H1 (cell line): ENCODE results near the gene RNF113B. TPM values are rescaled to one million over a fixed set of nuclear protein-coding genes. Genes with fewer than 3 reads are reported as not detected.

Source experiments
- CTCF ChIA-PET: fragments of 300-600 bp; sonication (Branson Sonifier 250); formaldehyde crosslinking; loops from one replicate; lab custom pipeline; 2021; ENCODE audit not compliant: partially characterized antibody; lab: Charles Lee
- POLR2A ChIA-PET: fragments of 300-600 bp; sonication (Branson Sonifier 250); formaldehyde crosslinking; loops from one replicate; lab custom pipeline; 2021; ENCODE audit warnings: inconsistent platforms; ENCODE audit not compliant: partially characterized antibody; lab: Charles Lee
- DNase-seq, 2 experiments: peaks; one replicate each; pipeline versions ENCODE4 v3.0.0 to v3.0.0-alpha.2; 2010 to 2022; ENCODE audit warnings: low spot score in 2 of 2, low read depth in 1 of 2, mixed read lengths in 1 of 2
- FAIRE-seq: peaks from 2 replicates; lab custom pipeline; 2011; peaks lifted over from hg19 to GRCh38; lab: Jason Lieb, UNC
- H2AFZ ChIP-seq: 2 replicates; pipeline ENCODE4 v1.8.1; 2012; ENCODE audit warnings: low read length, inconsistent platforms
- H2AK5ac ChIP-seq: 2 replicates; pipeline ENCODE4 v1.6.1; 2013; ENCODE audit warnings: low read depth, low read length
- H2BK120ac ChIP-seq: replicated peaks from 2 replicates; pipeline ENCODE3; 2013; ENCODE audit warnings: low read depth, low read length, inconsistent platforms
- H2BK12ac ChIP-seq: 2 replicates; pipeline ENCODE4 v1.6.1; 2013; ENCODE audit warnings: low read depth, low read length
- H2BK15ac ChIP-seq: 2 replicates; pipeline ENCODE4 v1.6.1; 2013; ENCODE audit warnings: low read length
- H2BK20ac ChIP-seq: 2 replicates; pipeline ENCODE4 v1.6.1; 2013; ENCODE audit warnings: low read length
- H2BK5ac ChIP-seq: 2 replicates; pipeline ENCODE4 v1.6.1; 2013; ENCODE audit warnings: low read depth, low read length
- H3K14ac ChIP-seq: 2 replicates; pipeline ENCODE4 v1.6.1; 2013; ENCODE audit warnings: inconsistent platforms; ENCODE audit not compliant: insufficient read length
- H3K18ac ChIP-seq: 2 replicates; pipeline ENCODE4 v1.6.1; 2013; ENCODE audit warnings: low read length; ENCODE audit errors: extremely low read depth
- H3K23ac ChIP-seq: 2 replicates; pipeline ENCODE4 v1.6.1; 2013; ENCODE audit warnings: inconsistent platforms; ENCODE audit not compliant: insufficient read length
- H3K23me2 ChIP-seq: 2 replicates; pipeline ENCODE4 v1.6.1; 2013; ENCODE audit warnings: low read depth, low read length
- H3K27ac ChIP-seq: 2 replicates; pipeline ENCODE4 v1.6.1; 2011; ENCODE audit warnings: low read depth, low read length, inconsistent platforms
- H3K27me3 ChIP-seq, 4 experiments: replicated peaks in 1 of 4; 1 replicate in 1 of 4; 2 replicates in 3 of 4; pipeline versions ENCODE4 v1.6.1 to v1.8.1; 2011 to 2013; ENCODE audit warnings: low read length in 3 of 4, mild to moderate bottlenecking in 3 of 4, inconsistent platforms in 2 of 4, mixed read lengths in 2 of 4, moderate library complexity in 1 of 4; ENCODE audit not compliant: control insufficient read depth in 3 of 4, insufficient read depth in 3 of 4; ENCODE audit errors: extremely low read depth in 1 of 4
- H3K36me3 ChIP-seq, 4 experiments: 2 replicates each; pipeline versions ENCODE4 v1.6.1 to v1.8.1; 2011 to 2013; ENCODE audit warnings: mild to moderate bottlenecking in 4 of 4, low read length in 3 of 4, moderate library complexity in 2 of 4, control low read depth in 1 of 4, inconsistent platforms in 1 of 4; ENCODE audit not compliant: insufficient read depth in 4 of 4, control insufficient read depth in 2 of 4
- H3K4ac ChIP-seq: replicated peaks from 2 replicates; pipeline ENCODE3; 2013; ENCODE audit warnings: low read length, low read depth, mixed read lengths, inconsistent platforms; ENCODE audit not compliant: insufficient read length
- H3K4me1 ChIP-seq, 4 experiments: replicated peaks in 1 of 4; 1 replicate in 1 of 4; 2 replicates in 3 of 4; pipeline versions ENCODE4 v1.6.1 to v1.8.1; 2011 to 2013; ENCODE audit warnings: low read length in 3 of 4, inconsistent platforms in 2 of 4, mixed read lengths in 1 of 4; ENCODE audit not compliant: insufficient read depth in 4 of 4, control insufficient read depth in 3 of 4
- H3K4me2 ChIP-seq, 2 experiments: 2 replicates each; pipeline versions ENCODE4 v1.6.1 to v1.8.1; 2011 to 2013; ENCODE audit warnings: low read depth in 2 of 2, low read length in 2 of 2, control low read depth in 1 of 2, inconsistent platforms in 1 of 2, mild to moderate bottlenecking in 1 of 2; ENCODE audit not compliant: insufficient read depth in 1 of 2
- H3K4me3 ChIP-seq, 4 experiments: fragments of 200-600, 300-600 bp in 1 of 4; sonication (generic), shearing (Covaris generic), sonication (Bioruptor Twin) in 1 of 4; 2 replicates each; pipeline versions ENCODE4 v1.5.1 to v1.8.1; 2011 to 2016; ENCODE audit warnings: low read length in 4 of 4, low read depth in 3 of 4, control low read depth in 2 of 4, inconsistent platforms in 2 of 4, mild to moderate bottlenecking in 2 of 4, mixed read lengths in 1 of 4, moderate library complexity in 1 of 4; ENCODE audit not compliant: insufficient read depth in 2 of 4; ENCODE audit errors: extremely low read depth in 1 of 4
- H3K56ac ChIP-seq: replicated peaks from 2 replicates; pipeline ENCODE3; 2013; ENCODE audit warnings: low read depth, mild to moderate bottlenecking, mixed read lengths, low read length, inconsistent platforms; ENCODE audit not compliant: insufficient read length
- H3K79me1 ChIP-seq: 2 replicates; pipeline ENCODE4 v1.6.1; 2013; ENCODE audit warnings: low read depth, low read length, control low read depth
- H3K79me2 ChIP-seq, 2 experiments: 2 replicates each; pipeline versions ENCODE4 v1.6.1 to v1.8.1; 2012 to 2013; ENCODE audit warnings: low read length in 2 of 2, mild to moderate bottlenecking in 2 of 2, inconsistent platforms in 1 of 2; ENCODE audit not compliant: insufficient read depth in 2 of 2, control insufficient read depth in 1 of 2
- H3K9ac ChIP-seq, 4 experiments: replicated peaks in 1 of 4; 1 replicate in 1 of 4; 2 replicates in 3 of 4; pipeline versions ENCODE4 v1.6.1 to v1.8.1; 2011 to 2013; ENCODE audit warnings: low read depth in 3 of 4, low read length in 3 of 4, control low read depth in 2 of 4, mild to moderate bottlenecking in 2 of 4, moderate library complexity in 2 of 4, inconsistent platforms in 1 of 4; ENCODE audit errors: extremely low read depth in 1 of 4
- H3K9me3 ChIP-seq, 2 experiments: 2 replicates each; pipeline versions ENCODE4 v1.6.1 to v1.8.1; 2012 to 2013; ENCODE audit warnings: mild to moderate bottlenecking in 2 of 2, moderate library complexity in 2 of 2, control low read depth in 1 of 2, inconsistent platforms in 1 of 2, low read depth in 1 of 2, low read length in 1 of 2, mixed read lengths in 1 of 2; ENCODE audit not compliant: insufficient read depth in 2 of 2
- H4K20me1 ChIP-seq, 2 experiments: replicated peaks in 1 of 2; 2 replicates each; pipeline versions ENCODE3 to v1.8.1; 2011 to 2013; ENCODE audit warnings: inconsistent platforms in 2 of 2, low read length in 2 of 2, mild to moderate bottlenecking in 1 of 2; ENCODE audit not compliant: insufficient read depth in 2 of 2, control insufficient read depth in 1 of 2
- H4K5ac ChIP-seq: 2 replicates; pipeline ENCODE4 v1.6.1; 2013; ENCODE audit warnings: low read length, low read depth, mixed read lengths, inconsistent platforms; ENCODE audit not compliant: insufficient read length
- H4K8ac ChIP-seq: 2 replicates; pipeline ENCODE4 v1.8.0; 2013; ENCODE audit warnings: mild to moderate bottlenecking, moderate library complexity, low read length, inconsistent platforms; ENCODE audit not compliant: insufficient read depth; ENCODE audit errors: extremely low read depth
- H4K91ac ChIP-seq: replicated peaks from 2 replicates; pipeline ENCODE3; 2013; ENCODE audit warnings: low read length, mixed read lengths, inconsistent platforms; ENCODE audit not compliant: insufficient read length
- CBX8 ChIP-seq: fragments of 300-800, 300-1000 bp; sonication (generic); IDR thresholded peaks from 2 replicates; pipeline ENCODE4 v1.7.1; 2016; ENCODE audit warnings: low read depth, low read length, borderline replicate concordance
- E2F6 ChIP-seq: IDR thresholded peaks from 2 replicates; pipeline ENCODE4 v1.6.1; 2012; ENCODE audit warnings: inconsistent platforms
- EGR1 ChIP-seq: IDR thresholded peaks from 2 replicates; pipeline ENCODE4 v1.6.1; 2011; ENCODE audit warnings: low read depth, low read length, borderline replicate concordance
- EP300 ChIP-seq, 2 experiments: IDR thresholded peaks; 1 replicate in 1 of 2; 2 replicates in 1 of 2; pipeline ENCODE4 v1.6.1; 2011 to 2012; ENCODE audit warnings: low read depth in 2 of 2, low read length in 2 of 2, mild to moderate bottlenecking in 2 of 2, borderline replicate concordance in 1 of 2, inconsistent platforms in 1 of 2, moderate library complexity in 1 of 2
- EZH2 ChIP-seq: fragments of 200-600 bp; sonication (generic); IDR thresholded peaks from 2 replicates; pipeline ENCODE4 v1.7.1; 2012; ENCODE audit warnings: low read depth, mild to moderate bottlenecking, moderate library complexity, low read length, inconsistent platforms; ENCODE audit not compliant: severe bottlenecking
- KDM4A ChIP-seq: IDR thresholded peaks from one replicate; pipeline ENCODE4 v1.7.1; 2012; ENCODE audit warnings: low read depth, mild to moderate bottlenecking, moderate library complexity, low read length, inconsistent platforms; ENCODE audit not compliant: severe bottlenecking
- KDM5A ChIP-seq: fragments of 200-600 bp; IDR thresholded peaks from 2 replicates; pipeline ENCODE4 v1.7.1; 2012; ENCODE audit warnings: mild to moderate bottlenecking, low read length, inconsistent platforms, mixed read lengths
- MAFK ChIP-seq: IDR thresholded peaks from 2 replicates; pipeline ENCODE4 v1.6.1; 2012; ENCODE audit warnings: low read depth, mild to moderate bottlenecking, improper control_type of control experiment, low read length
- PHF8 ChIP-seq: fragments of 200-600 bp; sonication (generic); conservative IDR thresholded peaks from 2 replicates; pipeline ENCODE4 v1.7.1; 2012; ENCODE audit warnings: low read depth, mild to moderate bottlenecking, inconsistent platforms, low read length, moderate library complexity
- POLR2A ChIP-seq, 2 experiments: IDR thresholded peaks; 1 replicate in 1 of 2; 2 replicates in 1 of 2; pipeline ENCODE4 v1.6.1; 2011; ENCODE audit warnings: low read depth in 2 of 2, low read length in 2 of 2, mild to moderate bottlenecking in 2 of 2; ENCODE audit errors: control extremely low read depth in 1 of 2
- POU5F1 ChIP-seq: IDR thresholded peaks from 2 replicates; pipeline ENCODE4 v1.6.1; 2011; ENCODE audit warnings: low read depth, mild to moderate bottlenecking, low read length, moderate library complexity
- SUZ12 ChIP-seq: fragments of 200-600 bp; sonication (generic); IDR thresholded peaks from 2 replicates; pipeline ENCODE4 v1.6.1; 2012; ENCODE audit warnings: mild to moderate bottlenecking, inconsistent platforms, low read length, moderate library complexity, mixed read lengths
- TAF1 ChIP-seq: IDR thresholded peaks from 2 replicates; pipeline ENCODE4 v1.6.1; 2011; ENCODE audit warnings: mild to moderate bottlenecking, low read depth, low read length
- TAF7 ChIP-seq: optimal IDR thresholded peaks from 2 replicates; pipeline ENCODE3; 2011; ENCODE audit warnings: low read depth, mild to moderate bottlenecking, inconsistent platforms, low read length, moderate library complexity, borderline replicate concordance
- WGBS, 2 experiments: shearing (Covaris generic) in 1 of 2; methylation state at CpG; one replicate each; pipeline versions ENCODE4 v1.1.6 to v1.1.7; 2013 to 2015; ENCODE audit warnings: low lambda C conversion rate in 2 of 2, mixed read lengths in 2 of 2, inconsistent platforms in 1 of 2, low coverage in 1 of 2, missing lambda C conversion rate in 1 of 2; ENCODE audit not compliant: insufficient replicate concordance in 2 of 2, insufficient coverage in 1 of 2, insufficient read length in 1 of 2; ENCODE audit errors: extremely low coverage in 1 of 2, missing lambda C conversion rate in 1 of 2; 5-methylcytosine and 5-hydroxymethylcytosine counted together
- polyA plus RNA-seq, 7 experiments: library from polyadenylated mRNA; depleted of rRNA in 3 of 7; stranded (reverse) in 5 of 7; unstranded in 2 of 7; fragments of >200 nt in 5 of 7; fragments of 200-250 nt in 2 of 7; gene quantifications; 1 replicate in 5 of 7; 2 replicates in 1 of 7; 4 replicates in 1 of 7; pipeline versions ENCODE4 v1.2.1 to v1.2.3, GENCODE V29; 2011 to 2013; ENCODE audit warnings: missing spikeins in 2 of 7, mixed read lengths in 2 of 7
- total RNA-seq: library from RNA; stranded (reverse); fragmentation: NEBNext Ultra II Directional; extraction: Animal tissue kit (Norgen Biotek cat#: 25700); gene quantifications from 2 replicates; pipeline ENCODE4 v1.2.1, GENCODE V29; 2021

Gene RNF113B
- total and polyA plus RNA-seq, 2 of the 8 experiments (the other 6 are each of a cell fraction or from before 2014, with no cell fraction given): not detected

DNA sequence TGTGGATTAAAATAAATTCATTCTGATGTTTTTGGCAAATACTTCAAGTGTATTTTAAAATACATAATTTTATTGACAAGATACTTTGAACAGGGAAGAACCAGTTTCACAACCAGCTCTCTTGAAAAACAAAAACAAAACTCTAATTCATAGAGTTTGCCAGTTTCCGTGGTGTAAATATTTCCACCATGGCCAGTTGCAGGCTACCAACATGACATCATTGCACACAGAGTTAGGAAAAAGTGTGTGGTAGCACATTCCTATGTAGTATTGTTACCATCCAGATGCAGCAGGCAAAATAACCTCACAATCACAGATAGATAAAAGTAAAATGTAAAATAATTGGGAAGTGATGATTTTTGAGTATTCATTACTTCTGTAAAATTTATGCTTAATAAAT is 7.7 kb upstream of the RNF113B start:
- Histone ChIP-seq H3K79me1 (peaks cover 4% of the 10 kb centered on the region; the same call in 1 of the 2 replicates), H3K18ac (no peak overlapping the region), H2AFZ (no peak overlapping the region), H3K27me3 (no peaks in the 10 kb centered on the region), H4K8ac (no peak overlapping the region), H4K20me1 (peaks cover 0 to 3% of the 10 kb centered on the region in 2 experiments), H2BK5ac (no peak overlapping the region), H2BK12ac (no peak overlapping the region), H3K23me2 (no peaks in the 10 kb centered on the region), H3K9me3 (no peaks in the 10 kb centered on the region), H3K4me3 (no peak overlapping the region), H3K56ac (no peak overlapping the region), H4K5ac (no peak overlapping the region), H3K4me2 (no peak overlapping the region), H2BK120ac (no peak overlapping the region), H3K14ac (no peak overlapping the region), H2BK15ac (no peak overlapping the region), H4K91ac (no peak overlapping the region), H2AK5ac (no peak overlapping the region), H3K4me1 (peaks cover 0 to 4% (median 1%) of the 10 kb centered on the region in 4 experiments; a peak in 2 of 7 replicates), H2BK20ac (no peak overlapping the region), H3K27ac (no peak overlapping the region), H3K36me3 (no peaks in the 10 kb centered on the region), H3K4ac (no peak overlapping the region), H3K79me2 (peaks cover 0 to 76% of the 10 kb centered on the region in 2 experiments; a peak in 2 of 4 replicates), H3K9ac (no peak overlapping the region), H3K23ac (no peak overlapping the region)
- CTCF ChIA-PET: interaction anchor here (0.6 kb wide), 1 partner anchor 158 kb away, joined by 3 read pairs; no protein-coding TSS in a partner anchor
- 95% methylated on average over 1 of the region's 1 CpG; no CpG with 5 or more reads in 1 of the 2 experiments for WGBS, 2 experiments
- POLR2A ChIA-PET: interaction anchor here (1.0 kb wide), 1 partner anchor 14 kb away, joined by 3 read pairs; no protein-coding TSS in a partner anchor
- FAIRE-seq (no peak), DNase-seq (no peak)
- no peak for TF ChIP-seq MAFK
- no peak for TF ChIP-seq EZH2
- TF ChIP-seq KDM4A: no peak
- TF ChIP-seq EP300 (IDR thresholded peaks at IDR 0.05; ENCODE audit: borderline replicate concordance in 1 of 2, low read depth in 2 of 2, low read length in 2 of 2): no peak
- TF ChIP-seq EGR1: no peak
- no peak for TF ChIP-seq TAF1
- no peak for TF ChIP-seq SUZ12
- no peak for TF ChIP-seq PHF8
- TF ChIP-seq POLR2A (IDR thresholded peaks at IDR 0.05; ENCODE audit: control extremely low read depth in 1 of 2, low read depth in 2 of 2, low read length in 2 of 2): no peak
- TF ChIP-seq CBX8: no peak
- TF ChIP-seq KDM5A: no peak
- TF ChIP-seq TAF7: no peak
- no peak for TF ChIP-seq E2F6
- no peak for TF ChIP-seq POU5F1
